K562 (cell line): ENCODE data around the gene CPED1. TPM values are rescaled to one million over a fixed set of nuclear protein-coding genes. Genes with fewer than 3 reads are reported as not detected.

Experiments
- ADNP ChIP-seq: fragments of 200-800 bp; sonication (Bioruptor generic); IDR thresholded peaks from 2 replicates; pipeline ENCODE4 v1.6.1; 2016; ENCODE audit warnings: missing genetic modification characterization, missing compliant biosample characterization
- CREB1 ChIP-seq, 2 experiments: sonication (generic) in 1 of 2; formaldehyde crosslinking in 1 of 2; IDR thresholded peaks; 2 replicates each; pipeline versions ENCODE4 v1.6.1 to v1.8.0; 2012 to 2022; ENCODE audit warnings: inconsistent platforms in 1 of 2, mild to moderate bottlenecking in 1 of 2, missing genetic modification reagents in 1 of 2, moderate library complexity in 1 of 2
- CTCFL ChIP-seq: IDR thresholded peaks from 2 replicates; pipeline ENCODE4 v1.6.1; 2011; ENCODE audit warnings: borderline replicate concordance, low read depth, mild to moderate bottlenecking, moderate library complexity, low read length; ENCODE audit not compliant: insufficient read depth, poor library complexity, severe bottlenecking
- DDX20 ChIP-seq: fragments of 450-650 bp; IDR thresholded peaks from 2 replicates; pipeline ENCODE4 v1.6.1; 2016; ENCODE audit warnings: missing genetic modification characterization, low read depth, mild to moderate bottlenecking, missing compliant biosample characterization, moderate library complexity
- NFE2 ChIP-seq: IDR thresholded peaks from 2 replicates; pipeline ENCODE4 v1.6.1; 2014; ENCODE audit warnings: antibody characterized with exemption, low read depth
- POLR2A ChIP-seq: fragments of 450-650 bp; conservative IDR thresholded peaks from 2 replicates; pipeline ENCODE4 v1.6.1; 2016
- SIX5 ChIP-seq, 2 experiments: IDR thresholded peaks; 2 replicates each; pipeline ENCODE4 v1.6.1; 2011; ENCODE audit warnings: low read length in 2 of 2, borderline replicate concordance in 1 of 2, low read depth in 1 of 2, mild to moderate bottlenecking in 1 of 2, moderate library complexity in 1 of 2; ENCODE audit not compliant: insufficient read depth in 1 of 2
- polyA plus RNA-seq, 8 experiments: library from polyadenylated mRNA; depleted of rRNA in 4 of 8; stranded (reverse) in 5 of 8; unstranded in 3 of 8; fragments of >200 nt; fragmentation: Nextera tagmentation in 2 of 8; fragmentation: Illumina TruSeq in 1 of 8; extraction: Ambion mirVana in 2 of 8; extraction: Trizol in 1 of 8; gene quantifications; 2 replicates each; pipeline versions ENCODE4 v1.2.1 to v1.2.3, GENCODE V29; 2011 to 2014; ENCODE audit warnings: inconsistent platforms in 1 of 8, missing spikeins in 1 of 8
- total RNA-seq, 7 experiments: library from RNA; depleted of rRNA in 6 of 7; stranded (reverse); fragments of >200 nt in 6 of 7; fragmentation: Illumina TruSeq in 2 of 7; extraction: Trizol in 2 of 7; gene quantifications; 2 replicates each; pipeline versions ENCODE4 v1.2.1 to v1.2.3, GENCODE V29; 2011 to 2021; ENCODE audit warnings: low replicate concordance in 1 of 7
- TF ChIP-seq, protein P1 (sequence below): fragments of 200-600 bp; sonication (generic); IDR thresholded peaks from one replicate; pipeline ENCODE4 v1.6.1; 2012; ENCODE audit warnings: mild to moderate bottlenecking, low read depth, low read length, inconsistent platforms

Gene CPED1
- total and polyA plus RNA-seq, 9 of the 15 experiments (the other 6 are each of a cell fraction or from before 2014, with no cell fraction given), result 195 to 393 (median 290) TPM

- TF ChIP-seq, protein P1, sequence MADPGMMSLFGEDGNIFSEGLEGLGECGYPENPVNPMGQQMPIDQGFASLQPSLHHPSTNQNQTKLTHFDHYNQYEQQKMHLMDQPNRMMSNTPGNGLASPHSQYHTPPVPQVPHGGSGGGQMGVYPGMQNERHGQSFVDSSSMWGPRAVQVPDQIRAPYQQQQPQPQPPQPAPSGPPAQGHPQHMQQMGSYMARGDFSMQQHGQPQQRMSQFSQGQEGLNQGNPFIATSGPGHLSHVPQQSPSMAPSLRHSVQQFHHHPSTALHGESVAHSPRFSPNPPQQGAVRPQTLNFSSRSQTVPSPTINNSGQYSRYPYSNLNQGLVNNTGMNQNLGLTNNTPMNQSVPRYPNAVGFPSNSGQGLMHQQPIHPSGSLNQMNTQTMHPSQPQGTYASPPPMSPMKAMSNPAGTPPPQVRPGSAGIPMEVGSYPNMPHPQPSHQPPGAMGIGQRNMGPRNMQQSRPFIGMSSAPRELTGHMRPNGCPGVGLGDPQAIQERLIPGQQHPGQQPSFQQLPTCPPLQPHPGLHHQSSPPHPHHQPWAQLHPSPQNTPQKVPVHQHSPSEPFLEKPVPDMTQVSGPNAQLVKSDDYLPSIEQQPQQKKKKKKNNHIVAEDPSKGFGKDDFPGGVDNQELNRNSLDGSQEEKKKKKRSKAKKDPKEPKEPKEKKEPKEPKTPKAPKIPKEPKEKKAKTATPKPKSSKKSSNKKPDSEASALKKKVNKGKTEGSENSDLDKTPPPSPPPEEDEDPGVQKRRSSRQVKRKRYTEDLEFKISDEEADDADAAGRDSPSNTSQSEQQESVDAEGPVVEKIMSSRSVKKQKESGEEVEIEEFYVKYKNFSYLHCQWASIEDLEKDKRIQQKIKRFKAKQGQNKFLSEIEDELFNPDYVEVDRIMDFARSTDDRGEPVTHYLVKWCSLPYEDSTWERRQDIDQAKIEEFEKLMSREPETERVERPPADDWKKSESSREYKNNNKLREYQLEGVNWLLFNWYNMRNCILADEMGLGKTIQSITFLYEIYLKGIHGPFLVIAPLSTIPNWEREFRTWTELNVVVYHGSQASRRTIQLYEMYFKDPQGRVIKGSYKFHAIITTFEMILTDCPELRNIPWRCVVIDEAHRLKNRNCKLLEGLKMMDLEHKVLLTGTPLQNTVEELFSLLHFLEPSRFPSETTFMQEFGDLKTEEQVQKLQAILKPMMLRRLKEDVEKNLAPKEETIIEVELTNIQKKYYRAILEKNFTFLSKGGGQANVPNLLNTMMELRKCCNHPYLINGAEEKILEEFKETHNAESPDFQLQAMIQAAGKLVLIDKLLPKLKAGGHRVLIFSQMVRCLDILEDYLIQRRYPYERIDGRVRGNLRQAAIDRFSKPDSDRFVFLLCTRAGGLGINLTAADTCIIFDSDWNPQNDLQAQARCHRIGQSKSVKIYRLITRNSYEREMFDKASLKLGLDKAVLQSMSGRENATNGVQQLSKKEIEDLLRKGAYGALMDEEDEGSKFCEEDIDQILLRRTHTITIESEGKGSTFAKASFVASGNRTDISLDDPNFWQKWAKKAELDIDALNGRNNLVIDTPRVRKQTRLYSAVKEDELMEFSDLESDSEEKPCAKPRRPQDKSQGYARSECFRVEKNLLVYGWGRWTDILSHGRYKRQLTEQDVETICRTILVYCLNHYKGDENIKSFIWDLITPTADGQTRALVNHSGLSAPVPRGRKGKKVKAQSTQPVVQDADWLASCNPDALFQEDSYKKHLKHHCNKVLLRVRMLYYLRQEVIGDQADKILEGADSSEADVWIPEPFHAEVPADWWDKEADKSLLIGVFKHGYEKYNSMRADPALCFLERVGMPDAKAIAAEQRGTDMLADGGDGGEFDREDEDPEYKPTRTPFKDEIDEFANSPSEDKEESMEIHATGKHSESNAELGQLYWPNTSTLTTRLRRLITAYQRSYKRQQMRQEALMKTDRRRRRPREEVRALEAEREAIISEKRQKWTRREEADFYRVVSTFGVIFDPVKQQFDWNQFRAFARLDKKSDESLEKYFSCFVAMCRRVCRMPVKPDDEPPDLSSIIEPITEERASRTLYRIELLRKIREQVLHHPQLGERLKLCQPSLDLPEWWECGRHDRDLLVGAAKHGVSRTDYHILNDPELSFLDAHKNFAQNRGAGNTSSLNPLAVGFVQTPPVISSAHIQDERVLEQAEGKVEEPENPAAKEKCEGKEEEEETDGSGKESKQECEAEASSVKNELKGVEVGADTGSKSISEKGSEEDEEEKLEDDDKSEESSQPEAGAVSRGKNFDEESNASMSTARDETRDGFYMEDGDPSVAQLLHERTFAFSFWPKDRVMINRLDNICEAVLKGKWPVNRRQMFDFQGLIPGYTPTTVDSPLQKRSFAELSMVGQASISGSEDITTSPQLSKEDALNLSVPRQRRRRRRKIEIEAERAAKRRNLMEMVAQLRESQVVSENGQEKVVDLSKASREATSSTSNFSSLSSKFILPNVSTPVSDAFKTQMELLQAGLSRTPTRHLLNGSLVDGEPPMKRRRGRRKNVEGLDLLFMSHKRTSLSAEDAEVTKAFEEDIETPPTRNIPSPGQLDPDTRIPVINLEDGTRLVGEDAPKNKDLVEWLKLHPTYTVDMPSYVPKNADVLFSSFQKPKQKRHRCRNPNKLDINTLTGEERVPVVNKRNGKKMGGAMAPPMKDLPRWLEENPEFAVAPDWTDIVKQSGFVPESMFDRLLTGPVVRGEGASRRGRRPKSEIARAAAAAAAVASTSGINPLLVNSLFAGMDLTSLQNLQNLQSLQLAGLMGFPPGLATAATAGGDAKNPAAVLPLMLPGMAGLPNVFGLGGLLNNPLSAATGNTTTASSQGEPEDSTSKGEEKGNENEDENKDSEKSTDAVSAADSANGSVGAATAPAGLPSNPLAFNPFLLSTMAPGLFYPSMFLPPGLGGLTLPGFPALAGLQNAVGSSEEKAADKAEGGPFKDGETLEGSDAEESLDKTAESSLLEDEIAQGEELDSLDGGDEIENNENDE, result no peak
- TF ChIP-seq CTCFL (no peak), NFE2 (no peak), POLR2A (0 out of 2 replicates have a peak, but pooled peaks have one; percentile 19), SIX5 (IDR thresholded peaks at IDR 0.05; ENCODE audit: borderline replicate concordance in 1 of 2, insufficient read depth in 1 of 2, low read depth in 1 of 2, low read length in 2 of 2) (0 out of 4 replicates have a peak, but pooled peaks of 1 of the 2 experiments have one; percentile 9), CREB1 (IDR thresholded peaks at IDR 0.05) (no peak), CREB1 (CRISPR knock-in tag; IDR thresholded peaks at IDR 0.05) (0 out of 2 replicates have a peak, but pooled peaks have one; percentile 18), DDX20 (tag) (no peak), ADNP (tag) (no peak)
Measured at GRCh38 chr7:121178869-121179497, 190.5 kb downstream of the CPED1 start (continued).
